Mesenchymal stem cell (in vitro differentiated cells and primary cell): ENCODE results near the gene ATL3.
A peak's percentile ranks its signal among the peaks of the same experiment; 100 is the strongest.
"Not testable (repeated sequence)": the region's sequence is repeated elsewhere in the genome, so short reads cannot be mapped to it uniquely, and the experiment has no call there.

Experiments
- DNase-seq: peaks from one replicate; pipeline ENCODE4 v3.0.0-alpha.2; 2013
- H2AFZ ChIP-seq: one replicate; pipeline ENCODE4 v1.6.1; 2013; ENCODE audit warnings: low read depth, mild to moderate bottlenecking, control low read depth, inconsistent platforms, low read length, moderate library complexity
- H2AK5ac ChIP-seq: 2 replicates; pipeline ENCODE4 v1.6.1; 2013; ENCODE audit warnings: low read length, moderate library complexity, mild to moderate bottlenecking, inconsistent platforms; ENCODE audit not compliant: severe bottlenecking
- H2BK120ac ChIP-seq: one replicate; pipeline ENCODE4 v1.6.1; 2013; ENCODE audit warnings: low read depth, mild to moderate bottlenecking, inconsistent platforms, low read length, moderate library complexity
- H2BK12ac ChIP-seq, 2 experiments: one replicate each; pipeline ENCODE4 v1.6.1; 2013; ENCODE audit warnings: inconsistent platforms in 2 of 2, low read length in 2 of 2, mild to moderate bottlenecking in 2 of 2, moderate library complexity in 2 of 2, control low read depth in 1 of 2
- H2BK15ac ChIP-seq: one replicate; pipeline ENCODE4 v1.6.1; 2013; ENCODE audit warnings: mild to moderate bottlenecking, low read depth, inconsistent platforms; ENCODE audit not compliant: poor library complexity, severe bottlenecking
- H2BK5ac ChIP-seq: 2 replicates; pipeline ENCODE4 v1.6.1; 2013; ENCODE audit warnings: low read depth, mild to moderate bottlenecking, low read length, control low read depth, inconsistent platforms; ENCODE audit not compliant: poor library complexity, severe bottlenecking
- H3K14ac ChIP-seq, 2 experiments: one replicate each; pipeline ENCODE4 v1.6.1; 2013; ENCODE audit warnings: inconsistent platforms in 2 of 2, low read length in 2 of 2, control low read depth in 1 of 2, mild to moderate bottlenecking in 1 of 2, moderate library complexity in 1 of 2
- H3K18ac ChIP-seq, 2 experiments: one replicate each; pipeline ENCODE4 v1.6.1; 2013; ENCODE audit warnings: inconsistent platforms in 2 of 2, low read length in 2 of 2, control low read depth in 1 of 2, low read depth in 1 of 2, mild to moderate bottlenecking in 1 of 2
- H3K23ac ChIP-seq, 2 experiments: one replicate each; pipeline ENCODE4 v1.6.1; 2013; ENCODE audit warnings: inconsistent platforms in 2 of 2, low read length in 2 of 2, mild to moderate bottlenecking in 2 of 2, moderate library complexity in 2 of 2, control low read depth in 1 of 2
- H3K27ac ChIP-seq: 2 replicates; pipeline ENCODE4 v1.5.1; 2013; ENCODE audit warnings: mild to moderate bottlenecking, moderate library complexity, low read length, control low read depth, inconsistent platforms; ENCODE audit not compliant: poor library complexity, severe bottlenecking
- H3K27me3 ChIP-seq, 2 experiments: 2 replicates each; pipeline versions ENCODE4 v1.6.1 to v1.7.0; 2013; ENCODE audit warnings: low read length in 2 of 2, mild to moderate bottlenecking in 2 of 2, moderate library complexity in 2 of 2, control low read depth in 1 of 2, inconsistent platforms in 1 of 2; ENCODE audit not compliant: control insufficient read depth in 1 of 2, insufficient read depth in 1 of 2
- H3K36me3 ChIP-seq, 2 experiments: 2 replicates each; pipeline versions ENCODE4 v1.6.1 to v1.7.0; 2013; ENCODE audit warnings: low read length in 2 of 2, control low read depth in 1 of 2, inconsistent platforms in 1 of 2, low read depth in 1 of 2, mild to moderate bottlenecking in 1 of 2; ENCODE audit not compliant: insufficient read depth in 2 of 2, control insufficient read depth in 1 of 2
- H3K4ac ChIP-seq, 2 experiments: one replicate each; pipeline ENCODE4 v1.6.1; 2013; ENCODE audit warnings: inconsistent platforms in 2 of 2, low read length in 2 of 2, mild to moderate bottlenecking in 2 of 2, moderate library complexity in 2 of 2, control low read depth in 1 of 2, low read depth in 1 of 2
- H3K4me1 ChIP-seq: 2 replicates; pipeline ENCODE4 v1.6.1; 2013; ENCODE audit warnings: low read depth, low read length, control low read depth; ENCODE audit not compliant: control insufficient read depth, insufficient read depth
- H3K4me2 ChIP-seq: 2 replicates; pipeline ENCODE4 v1.6.1; 2013; ENCODE audit warnings: low read length, mild to moderate bottlenecking, inconsistent platforms; ENCODE audit not compliant: poor library complexity, severe bottlenecking
- H3K4me3 ChIP-seq, 2 experiments: 2 replicates each; pipeline versions ENCODE4 v1.5.1 to v1.7.0; 2013; ENCODE audit warnings: low read length in 2 of 2, mild to moderate bottlenecking in 2 of 2, control low read depth in 1 of 2, low read depth in 1 of 2; ENCODE audit not compliant: insufficient read depth in 1 of 2
- H3K79me1 ChIP-seq: replicated peaks from 2 replicates; pipeline ENCODE4 v1.6.1; 2013; ENCODE audit warnings: mild to moderate bottlenecking, control low read depth, low read length, inconsistent platforms; ENCODE audit not compliant: poor library complexity, severe bottlenecking
- H3K9ac ChIP-seq: 2 replicates; pipeline ENCODE4 v1.7.0; 2013; ENCODE audit warnings: mild to moderate bottlenecking, low read length, moderate library complexity
- H3K9me3 ChIP-seq: 2 replicates; pipeline ENCODE4 v1.7.0; 2013; ENCODE audit warnings: mild to moderate bottlenecking, low read length; ENCODE audit not compliant: control insufficient read depth
- H4K8ac ChIP-seq: one replicate; pipeline ENCODE4 v1.6.1; 2013; ENCODE audit warnings: inconsistent platforms, mild to moderate bottlenecking, low read length, moderate library complexity
- H4K91ac ChIP-seq: one replicate; pipeline ENCODE4 v1.6.1; 2013; ENCODE audit warnings: mild to moderate bottlenecking, low read length, inconsistent platforms
- WGBS: methylation state at CpG from one replicate; pipeline ENCODE4 v1.1.7; 2013; ENCODE audit warnings: mixed read lengths; 5-methylcytosine and 5-hydroxymethylcytosine counted together

ATL3 gene

DNA sequence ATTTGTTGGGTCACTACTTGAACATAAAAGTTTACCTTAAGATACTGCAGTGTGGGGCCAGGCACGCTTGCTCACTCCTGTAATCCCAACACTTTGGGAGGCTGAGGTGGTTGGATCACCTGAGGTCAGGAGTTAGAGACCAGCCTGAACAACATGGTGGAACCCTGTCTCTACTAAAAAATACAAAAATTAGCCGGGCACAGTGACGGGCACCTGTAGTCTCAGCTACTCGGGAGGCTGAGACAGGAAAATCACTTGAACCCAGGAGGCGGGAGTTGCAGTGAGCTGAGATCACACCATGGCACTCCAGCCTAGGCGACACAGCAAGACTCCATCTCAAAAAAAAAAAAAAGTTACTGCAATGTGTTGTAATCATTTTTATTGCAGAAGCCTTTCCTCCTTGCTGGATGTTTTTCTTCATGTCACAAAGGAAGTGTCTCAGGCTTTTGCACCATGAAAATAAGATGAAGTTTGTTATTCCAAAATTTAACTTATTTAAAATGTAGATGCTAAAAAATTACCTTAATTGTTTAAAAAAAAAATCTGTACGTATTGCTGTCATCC is 14.1 kb upstream of the ATL3 start:
- H3K36me3 ChIP-seq, H3K4ac ChIP-seq, H3K27ac ChIP-seq, H3K4me2 ChIP-seq, H2BK120ac ChIP-seq, H3K27me3 ChIP-seq, H4K8ac ChIP-seq, H2AFZ ChIP-seq, DNase-seq, H2BK15ac ChIP-seq, H3K79me1 ChIP-seq, H4K91ac ChIP-seq, H2BK12ac ChIP-seq, H2BK5ac ChIP-seq, H2AK5ac ChIP-seq, H3K9me3 ChIP-seq, H3K23ac ChIP-seq, H3K4me3 ChIP-seq, H3K14ac ChIP-seq, H3K18ac ChIP-seq, H3K9ac ChIP-seq, H3K4me1 ChIP-seq: not testable (repeated sequence)
- 100% methylated on average over 2 of the region's 7 CpGs for WGBS

DNA sequence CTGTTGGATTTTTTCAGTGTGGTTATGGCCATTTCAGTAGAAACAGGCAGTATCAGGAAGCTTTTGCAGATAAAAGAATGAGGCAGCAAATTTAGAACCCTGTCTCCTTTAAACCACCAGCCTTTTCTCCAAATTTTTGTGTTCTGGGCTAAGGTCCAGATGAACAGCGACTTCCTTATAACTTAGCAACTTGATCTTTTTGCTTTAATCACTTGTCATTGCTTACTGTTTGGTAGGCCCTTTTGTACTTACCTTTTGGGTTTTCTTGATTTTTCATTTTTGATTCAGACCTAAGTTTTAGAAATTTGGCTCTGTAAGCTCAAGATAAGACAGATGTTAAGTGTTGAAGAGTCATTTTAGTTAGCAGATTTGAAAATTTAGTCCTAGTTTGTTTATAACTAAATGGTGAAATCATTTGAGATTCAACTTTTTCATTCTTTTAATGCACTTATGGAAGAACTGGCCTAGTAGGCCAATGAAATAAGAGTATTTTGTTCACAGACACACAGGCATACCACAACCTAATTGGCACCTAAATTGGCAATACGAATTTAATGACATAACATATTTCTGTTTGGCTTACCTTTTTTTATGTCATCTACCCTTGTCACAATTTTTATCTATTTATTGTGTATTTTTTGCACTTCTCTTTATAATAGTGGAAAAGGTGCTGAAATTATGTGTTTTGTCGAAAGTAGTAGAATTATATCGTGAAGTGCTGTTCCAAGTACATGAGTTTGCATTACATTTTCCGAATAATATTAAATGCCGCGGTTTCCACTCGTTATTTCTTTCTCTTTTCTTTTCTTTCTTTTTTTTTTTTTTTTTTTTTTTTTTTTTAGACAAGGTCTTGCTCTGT is 12.2 kb upstream of the ATL3 start:
- no peaks in the 10 kb centered on the region for H3K27me3 ChIP-seq
- no peaks in the 10 kb centered on the region for H3K9me3 ChIP-seq
- H4K8ac ChIP-seq, result no peak overlapping the region
- H4K91ac ChIP-seq, result no peak overlapping the region
- peaks cover 3% of the 10 kb centered on the region for H3K4me1 ChIP-seq
- H3K14ac ChIP-seq, result no peak overlapping the region
- no peak overlapping the region for H2BK15ac ChIP-seq
- H3K18ac ChIP-seq, result no peak overlapping the region
- 100% methylated on average over 1 of the region's 8 CpGs for WGBS
- peak overlapping the region; percentile 36 for H3K4me2 ChIP-seq
- no peak overlapping the region for H2BK5ac ChIP-seq
- peak overlapping the region; percentile 89 for H3K9ac ChIP-seq
- no peaks in the 10 kb centered on the region for H3K36me3 ChIP-seq
- H3K4me3 ChIP-seq, result peak overlapping the region in 1 of 2 experiments; percentile 97
- no peak overlapping the region for H2BK120ac ChIP-seq
- no peak overlapping the region for H2AFZ ChIP-seq
- H3K79me1 ChIP-seq, result no peaks in the 10 kb centered on the region
- H3K27ac ChIP-seq, result peak overlapping the region; percentile 17
- H2AK5ac ChIP-seq, result no peak overlapping the region
- no peak overlapping the region for H2BK12ac ChIP-seq
- H3K23ac ChIP-seq, result no peak overlapping the region
- DNase-seq, result no peak
- no peak overlapping the region for H3K4ac ChIP-seq

DNA sequence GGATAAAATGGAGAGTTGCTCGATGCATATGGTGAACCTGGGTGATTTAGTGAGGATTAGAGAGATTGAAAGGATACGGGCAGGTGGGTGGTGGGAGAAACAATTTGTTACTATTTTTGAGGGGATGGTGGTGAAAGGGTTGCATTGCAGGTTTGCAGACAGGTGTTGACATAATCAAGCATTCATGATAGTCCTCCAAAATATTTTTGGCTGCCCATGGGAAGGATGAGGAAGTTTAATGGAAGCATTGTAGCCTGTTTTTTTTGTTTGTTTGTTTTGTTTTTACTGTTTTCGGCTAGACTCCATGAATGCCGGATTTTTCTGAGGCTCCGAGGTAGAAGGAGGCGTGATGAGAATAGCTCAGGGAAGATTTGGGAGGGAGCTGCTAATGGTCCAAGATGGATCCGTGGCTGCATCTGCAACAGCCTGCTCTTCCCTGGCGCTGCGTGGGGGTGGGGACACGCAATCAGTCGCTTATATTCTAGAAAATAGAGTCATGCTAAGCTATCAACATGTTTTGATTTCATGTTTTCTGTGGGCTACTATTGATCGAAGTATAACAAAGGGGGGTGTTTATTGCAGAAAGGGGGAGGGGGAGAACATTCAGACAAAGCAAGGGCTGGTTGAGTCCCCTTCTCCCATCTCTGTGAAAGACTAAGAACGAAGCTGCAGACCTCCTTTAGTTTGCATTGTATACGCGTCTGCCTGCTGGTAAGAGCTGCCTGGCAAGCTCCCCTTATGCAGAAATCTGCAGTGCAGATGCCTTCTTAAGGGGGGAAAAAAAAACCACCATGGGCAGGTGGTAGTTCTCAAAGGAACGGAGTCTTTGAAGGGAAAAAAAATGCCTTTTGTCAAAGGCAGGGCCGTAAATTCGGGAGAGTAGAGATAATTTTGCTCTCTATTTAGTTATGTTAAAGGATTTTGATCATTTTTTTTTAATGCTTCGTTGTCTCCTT is 11.2 kb upstream of the ATL3 start:
- H2AFZ ChIP-seq, result no peak overlapping the region
- 5% methylated on average over 18 of the region's 19 CpGs for WGBS

More for the DNA sequence above, 11.2 kb upstream of the ATL3 start:
- DNase-seq, result peak; percentile 60
- Histone ChIP-seq H3K27ac (peak overlapping the region; percentile 0), H3K36me3 (no peaks in the 10 kb centered on the region), H2BK12ac (no peak overlapping the region), H3K9ac (peak overlapping the region; percentile 89), H3K4me3 (peak overlapping the region; percentile 92 to 97), H2AK5ac (no peak overlapping the region), H4K8ac (no peak overlapping the region), H4K91ac (no peak overlapping the region), H2BK5ac (no peak overlapping the region), H3K9me3 (no peaks in the 10 kb centered on the region), H3K27me3 (no peaks in the 10 kb centered on the region), H3K23ac (no peak overlapping the region), H3K18ac (no peak overlapping the region), H3K4me2 (peak overlapping the region; percentile 36), H3K14ac (no peak overlapping the region), H3K79me1 (no peaks in the 10 kb centered on the region), H3K4me1 (peaks cover 3% of the 10 kb centered on the region), H3K4ac (no peak overlapping the region), H2BK15ac (no peak overlapping the region), H2BK120ac (no peak overlapping the region)
